ENCODE data around the gene TXNDC11.

- TF ChIP-seq, protein P1, sequence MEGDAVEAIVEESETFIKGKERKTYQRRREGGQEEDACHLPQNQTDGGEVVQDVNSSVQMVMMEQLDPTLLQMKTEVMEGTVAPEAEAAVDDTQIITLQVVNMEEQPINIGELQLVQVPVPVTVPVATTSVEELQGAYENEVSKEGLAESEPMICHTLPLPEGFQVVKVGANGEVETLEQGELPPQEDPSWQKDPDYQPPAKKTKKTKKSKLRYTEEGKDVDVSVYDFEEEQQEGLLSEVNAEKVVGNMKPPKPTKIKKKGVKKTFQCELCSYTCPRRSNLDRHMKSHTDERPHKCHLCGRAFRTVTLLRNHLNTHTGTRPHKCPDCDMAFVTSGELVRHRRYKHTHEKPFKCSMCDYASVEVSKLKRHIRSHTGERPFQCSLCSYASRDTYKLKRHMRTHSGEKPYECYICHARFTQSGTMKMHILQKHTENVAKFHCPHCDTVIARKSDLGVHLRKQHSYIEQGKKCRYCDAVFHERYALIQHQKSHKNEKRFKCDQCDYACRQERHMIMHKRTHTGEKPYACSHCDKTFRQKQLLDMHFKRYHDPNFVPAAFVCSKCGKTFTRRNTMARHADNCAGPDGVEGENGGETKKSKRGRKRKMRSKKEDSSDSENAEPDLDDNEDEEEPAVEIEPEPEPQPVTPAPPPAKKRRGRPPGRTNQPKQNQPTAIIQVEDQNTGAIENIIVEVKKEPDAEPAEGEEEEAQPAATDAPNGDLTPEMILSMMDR (IDR thresholded peaks at IDR 0.05; ENCODE audit: insufficient read depth, low read length), result no peak
- TF ChIP-seq GABPA (IDR thresholded peaks at IDR 0.05; ENCODE audit: low read depth), result no peak
- TF ChIP-seq, protein P2, sequence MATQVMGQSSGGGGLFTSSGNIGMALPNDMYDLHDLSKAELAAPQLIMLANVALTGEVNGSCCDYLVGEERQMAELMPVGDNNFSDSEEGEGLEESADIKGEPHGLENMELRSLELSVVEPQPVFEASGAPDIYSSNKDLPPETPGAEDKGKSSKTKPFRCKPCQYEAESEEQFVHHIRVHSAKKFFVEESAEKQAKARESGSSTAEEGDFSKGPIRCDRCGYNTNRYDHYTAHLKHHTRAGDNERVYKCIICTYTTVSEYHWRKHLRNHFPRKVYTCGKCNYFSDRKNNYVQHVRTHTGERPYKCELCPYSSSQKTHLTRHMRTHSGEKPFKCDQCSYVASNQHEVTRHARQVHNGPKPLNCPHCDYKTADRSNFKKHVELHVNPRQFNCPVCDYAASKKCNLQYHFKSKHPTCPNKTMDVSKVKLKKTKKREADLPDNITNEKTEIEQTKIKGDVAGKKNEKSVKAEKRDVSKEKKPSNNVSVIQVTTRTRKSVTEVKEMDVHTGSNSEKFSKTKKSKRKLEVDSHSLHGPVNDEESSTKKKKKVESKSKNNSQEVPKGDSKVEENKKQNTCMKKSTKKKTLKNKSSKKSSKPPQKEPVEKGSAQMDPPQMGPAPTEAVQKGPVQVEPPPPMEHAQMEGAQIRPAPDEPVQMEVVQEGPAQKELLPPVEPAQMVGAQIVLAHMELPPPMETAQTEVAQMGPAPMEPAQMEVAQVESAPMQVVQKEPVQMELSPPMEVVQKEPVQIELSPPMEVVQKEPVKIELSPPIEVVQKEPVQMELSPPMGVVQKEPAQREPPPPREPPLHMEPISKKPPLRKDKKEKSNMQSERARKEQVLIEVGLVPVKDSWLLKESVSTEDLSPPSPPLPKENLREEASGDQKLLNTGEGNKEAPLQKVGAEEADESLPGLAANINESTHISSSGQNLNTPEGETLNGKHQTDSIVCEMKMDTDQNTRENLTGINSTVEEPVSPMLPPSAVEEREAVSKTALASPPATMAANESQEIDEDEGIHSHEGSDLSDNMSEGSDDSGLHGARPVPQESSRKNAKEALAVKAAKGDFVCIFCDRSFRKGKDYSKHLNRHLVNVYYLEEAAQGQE (IDR thresholded peaks at IDR 0.05; ENCODE audit: insufficient replicate concordance, low read depth), result no peak
- no peak for TF ChIP-seq POLR2AphosphoS5 (IDR thresholded peaks at IDR 0.05; ENCODE audit: low read depth)
Observed at GRCh38 chr16:11666103-11667055, 76.3 kb downstream of the TXNDC11 start.

Measured in HL-60 (cell line).